Pancreas (tissue), 10 donors: Measurements from ENCODE around the gene TNFRSF8. TPM values are rescaled to one million over a fixed set of nuclear protein-coding genes. Genes with fewer than 3 reads are reported as not detected.

Experiments used
- ATAC-seq, 4 donors: fragments of 200-7000 bp; cut with Tn5 transposase; one replicate each; pipeline versions ENCODE4 v1.8.0 to v1.9.1; 2020; ENCODE audit warnings: mild to moderate bottlenecking in 4 of 4, moderate library complexity in 4 of 4
- DNase-seq, 6 donors: peaks; one replicate each; pipeline ENCODE4 v3.0.0-alpha.2; 2020
- FAIRE-seq: peaks from 2 replicates; lab custom pipeline; 2012; peaks lifted over from hg19 to GRCh38; lab: Jason Lieb, UNC
- H3K27ac ChIP-seq, 4 donors: fragments of 200-600 bp; sonication (generic); 1 replicate in 3 of 4; 2 replicates in 1 of 4; pipeline versions ENCODE4 v1.5.0 to v1.8.0; 2020
- H3K27me3 ChIP-seq, 4 donors: fragments of 200-600 bp; one replicate each; pipeline ENCODE4 v1.8.0; 2021
- H3K36me3 ChIP-seq, 3 donors: fragments of 200-600 bp; sonication (generic) in 1 of 3; one replicate each; pipeline versions ENCODE4 v1.5.0 to v1.8.0; 2020 to 2021
- H3K4me1 ChIP-seq, 3 donors: fragments of 200-600 bp; one replicate each; pipeline ENCODE4 v1.8.0; 2021
- H3K4me3 ChIP-seq, 4 donors: fragments of 200-600 bp; sonication (generic) in 2 of 4; one replicate each; pipeline versions ENCODE4 v1.5.0 to v1.8.0; 2020 to 2021
- H3K9me3 ChIP-seq, 4 donors: fragments of 200-600 bp; one replicate each; pipeline ENCODE4 v1.8.0; 2021
- CTCF ChIP-seq, 4 donors: fragments of 200-600 bp; sonication (generic) in 3 of 4; IDR thresholded peaks; one replicate each; pipeline versions ENCODE4 v1.5.0 to v1.8.0; 2021; ENCODE audit warnings: antibody characterized with exemption in 4 of 4
- WGBS, 2 donors: extraction: QIAGEN DNeasy Blood & Tissue Kit; methylation state at CpG; one replicate each; pipeline ENCODE4 v1.1.7; 2013; 5-methylcytosine and 5-hydroxymethylcytosine counted together
- intact Hi-C, 3 donors: fragments of 100-400 bp; cut with DNase I; formaldehyde crosslinking; loops; one replicate each; pipeline versions ENCODE4 v1.11.1 to v1.14.2; 2022
- polyA plus RNA-seq, 2 donors: library from polyadenylated mRNA; stranded (reverse); fragments of 200-250 nt; gene quantifications; one replicate each; pipeline ENCODE4 v1.2.3, GENCODE V29; 2013
- total RNA-seq, 6 donors: library from RNA; stranded (reverse); fragmentation: NEBNext Ultra II Directional in 4 of 6; extraction: Animal tissue kit (Norgen Biotek cat#: 25700) in 4 of 6; gene quantifications; one replicate each; pipeline versions ENCODE4 v1.2.1 to v1.2.4, GENCODE V29; 2021 to 2023
- donor health status: healthy with polysubstance abuse.
- donor health status: DM: no; HTN: no; CAD: no; lungs with moderate emphysema.
- donor health status: DM: no; HTN: no; CAD: no.
- donor health status: control.
- donor health status: control.
- donor health status: Bipolar disorder and iron deficiency.
- donor health status: DM: yes; HTN: yes; CAD: no.
- donor health status: DM: no; HTN: no; CAD: no.
- donor health status: DM: no; HTN: no; CAD: no.
- donor health status: DM: yes; HTN: yes; CAD: no.

Gene TNFRSF8
- total and polyA plus RNA-seq, 8 donors = 0.08 to 0.72 (median 0.25) TPM; not detected in 1

DNA sequence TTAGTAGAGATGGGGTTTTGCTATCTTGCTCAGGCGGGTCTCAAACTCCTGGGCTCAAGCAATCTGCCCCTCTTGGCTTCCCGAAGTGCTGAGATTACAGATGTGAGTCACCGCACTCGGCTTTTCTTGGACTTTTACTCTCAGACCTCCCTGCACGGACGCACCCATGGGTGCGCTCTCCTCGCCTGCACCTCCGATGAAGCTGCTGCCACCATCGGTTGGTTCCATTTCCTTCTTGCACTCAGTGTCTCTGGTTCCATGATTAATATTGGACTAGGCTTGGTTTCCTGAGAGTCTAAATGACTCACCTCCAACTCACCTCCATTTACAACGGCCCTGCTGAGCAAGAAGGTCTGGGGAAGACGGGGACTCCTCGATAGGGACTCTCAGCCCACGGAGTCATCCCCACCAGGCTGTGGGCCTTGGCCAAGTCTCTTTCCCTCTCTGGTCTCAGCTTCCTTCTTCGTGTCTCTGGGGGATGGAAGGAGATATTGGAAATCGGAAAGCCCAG lies 6.7 kb upstream of the TNFRSF8 start:
- intact Hi-C loops = no loop called here
- FAIRE-seq (no peak), DNase-seq (no peak), ATAC-seq (no peak)
- no peaks in the 10 kb centered on the region for H3K9me3 ChIP-seq
- TF ChIP-seq CTCF (IDR thresholded peaks at IDR 0.05) = no peak
- H3K4me1 ChIP-seq = no peaks in the 10 kb centered on the region
- WGBS, 2 donors = 84 to 90% methylated on average over 16 of the region's 16 CpGs
- no peaks in the 10 kb centered on the region for H3K27me3 ChIP-seq
- no peaks in the 10 kb centered on the region for H3K36me3 ChIP-seq
- no peak overlapping the region for H3K27ac ChIP-seq
- no peak overlapping the region for H3K4me3 ChIP-seq

- Histone ChIP-seq H3K27me3 (no peaks in the 10 kb centered on the region), H3K27ac (no peak overlapping the region), H3K4me3 (no peak overlapping the region), H3K4me1 (no peaks in the 10 kb centered on the region), H3K36me3 (no peaks in the 10 kb centered on the region), H3K9me3 (no peaks in the 10 kb centered on the region)
- no peak for DNase-seq
- FAIRE-seq = no peak
- ATAC-seq = no peak
- TF ChIP-seq CTCF (IDR thresholded peaks at IDR 0.05) = no peak
- intact Hi-C loops = no loop called here
Observed at GRCh38 chr1:12057382-12057781, 5.7 kb upstream of the TNFRSF8 start.

- no peak for TF ChIP-seq CTCF (IDR thresholded peaks at IDR 0.05)
- Histone ChIP-seq H3K27me3 (no peaks in the 10 kb centered on the region), H3K4me3 (no peak overlapping the region), H3K9me3 (no peaks in the 10 kb centered on the region), H3K4me1 (no peaks in the 10 kb centered on the region), H3K27ac (no peak overlapping the region), H3K36me3 (no peaks in the 10 kb centered on the region)
- 79 to 84% methylated on average over 4 of the region's 4 CpGs for WGBS, 2 donors
- no peak for DNase-seq
- ATAC-seq = no peak
- intact Hi-C loops = no loop called here
- FAIRE-seq = no peak
Observed at GRCh38 chr1:12057940-12058687, 5.0 kb upstream of the TNFRSF8 start.

DNA sequence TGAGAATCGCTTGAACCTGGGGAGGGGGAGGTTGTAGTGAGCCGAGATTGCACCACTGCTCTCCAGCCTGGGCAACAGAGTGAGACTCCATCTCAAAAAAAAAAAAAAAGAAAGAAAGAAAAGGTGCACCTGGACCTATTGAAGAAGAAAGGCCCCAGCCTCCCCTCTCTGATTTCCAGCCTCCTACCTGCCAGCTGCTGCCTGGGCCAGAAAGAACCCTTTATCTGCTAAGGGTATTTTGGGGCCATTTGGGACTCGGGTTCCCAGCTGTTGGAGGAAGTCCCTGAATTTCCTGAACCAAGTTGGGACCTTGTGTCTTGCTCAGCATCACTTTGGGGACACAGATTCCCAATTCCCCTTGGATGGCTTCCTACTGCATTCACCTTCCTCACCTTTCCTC lies 3.9 kb upstream of the TNFRSF8 start:
- intact Hi-C loops = no loop called here
- Histone ChIP-seq H3K4me1 (no peaks in the 10 kb centered on the region), H3K4me3 (no peak overlapping the region), H3K36me3 (no peaks in the 10 kb centered on the region), H3K27me3 (peaks cover 0 to 5% (median 0%) of the 10 kb centered on the region in 4 donors), H3K9me3 (no peaks in the 10 kb centered on the region), H3K27ac (no peak overlapping the region)
- no peak for TF ChIP-seq CTCF (IDR thresholded peaks at IDR 0.05)
- no peak for FAIRE-seq
- WGBS, 2 donors = 52 to 69% methylated on average over 3 of the region's 3 CpGs
- DNase-seq = no peak
- ATAC-seq = no peak
